ENCODE measurements around the gene TRIM15.

TRIM15 gene

DNA sequence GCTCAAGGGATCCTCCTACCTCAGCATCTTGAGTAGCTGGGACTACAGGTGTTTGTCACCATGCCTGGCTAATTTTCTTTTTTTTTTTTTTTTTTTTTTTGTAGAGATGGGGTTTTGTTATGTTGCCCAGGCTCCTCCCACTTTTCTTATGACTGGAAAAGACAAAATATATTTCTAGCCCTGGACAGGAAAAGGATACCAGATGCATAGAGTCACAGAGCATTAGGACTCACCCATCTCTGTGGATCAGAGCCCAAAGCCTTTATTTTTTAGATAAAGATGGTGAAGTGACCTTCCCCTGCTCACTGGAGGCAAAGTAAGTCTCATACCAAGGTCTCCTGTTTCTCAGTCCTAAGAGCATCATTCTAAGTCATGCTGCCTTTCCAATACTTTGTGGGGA lies 5.8 kb upstream of the TRIM15 start:
- TF ChIP-seq, protein P1, sequence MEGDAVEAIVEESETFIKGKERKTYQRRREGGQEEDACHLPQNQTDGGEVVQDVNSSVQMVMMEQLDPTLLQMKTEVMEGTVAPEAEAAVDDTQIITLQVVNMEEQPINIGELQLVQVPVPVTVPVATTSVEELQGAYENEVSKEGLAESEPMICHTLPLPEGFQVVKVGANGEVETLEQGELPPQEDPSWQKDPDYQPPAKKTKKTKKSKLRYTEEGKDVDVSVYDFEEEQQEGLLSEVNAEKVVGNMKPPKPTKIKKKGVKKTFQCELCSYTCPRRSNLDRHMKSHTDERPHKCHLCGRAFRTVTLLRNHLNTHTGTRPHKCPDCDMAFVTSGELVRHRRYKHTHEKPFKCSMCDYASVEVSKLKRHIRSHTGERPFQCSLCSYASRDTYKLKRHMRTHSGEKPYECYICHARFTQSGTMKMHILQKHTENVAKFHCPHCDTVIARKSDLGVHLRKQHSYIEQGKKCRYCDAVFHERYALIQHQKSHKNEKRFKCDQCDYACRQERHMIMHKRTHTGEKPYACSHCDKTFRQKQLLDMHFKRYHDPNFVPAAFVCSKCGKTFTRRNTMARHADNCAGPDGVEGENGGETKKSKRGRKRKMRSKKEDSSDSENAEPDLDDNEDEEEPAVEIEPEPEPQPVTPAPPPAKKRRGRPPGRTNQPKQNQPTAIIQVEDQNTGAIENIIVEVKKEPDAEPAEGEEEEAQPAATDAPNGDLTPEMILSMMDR (IDR thresholded peaks at IDR 0.05; ENCODE audit: insufficient read depth, low read depth, low read length, missing control alignments), result no peak
- no peak overlapping the region for H3K4me3 ChIP-seq (ENCODE audit: low read length)
- no peak for DNase-seq (ENCODE audit: low read depth)

DNA sequence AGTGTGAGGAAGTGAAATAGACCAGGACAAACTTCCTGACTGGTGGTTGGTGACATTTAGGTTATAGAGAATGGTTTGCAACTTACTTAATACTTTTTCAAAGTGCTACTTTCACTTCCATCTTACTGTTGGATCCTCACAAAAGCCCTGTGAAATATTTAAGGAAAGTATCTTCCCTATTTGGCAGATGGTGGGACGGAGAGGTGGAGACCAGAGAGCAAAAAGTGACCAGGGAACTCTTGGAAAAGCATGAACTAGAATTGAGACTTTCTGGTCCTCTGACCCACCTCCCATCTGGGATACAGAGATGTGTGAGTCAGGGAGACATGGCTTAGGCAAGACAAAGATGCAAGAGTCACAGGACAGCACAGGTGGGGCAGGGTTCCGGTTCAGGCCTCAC lies 5.3 kb upstream of the TRIM15 start:
- no peak for DNase-seq (ENCODE audit: low read depth)
- TF ChIP-seq, protein P1 (IDR thresholded peaks at IDR 0.05; ENCODE audit: insufficient read depth, low read depth, low read length, missing control alignments), result no peak
- H3K4me3 ChIP-seq (ENCODE audit: low read length), result no peak overlapping the region

DNA sequence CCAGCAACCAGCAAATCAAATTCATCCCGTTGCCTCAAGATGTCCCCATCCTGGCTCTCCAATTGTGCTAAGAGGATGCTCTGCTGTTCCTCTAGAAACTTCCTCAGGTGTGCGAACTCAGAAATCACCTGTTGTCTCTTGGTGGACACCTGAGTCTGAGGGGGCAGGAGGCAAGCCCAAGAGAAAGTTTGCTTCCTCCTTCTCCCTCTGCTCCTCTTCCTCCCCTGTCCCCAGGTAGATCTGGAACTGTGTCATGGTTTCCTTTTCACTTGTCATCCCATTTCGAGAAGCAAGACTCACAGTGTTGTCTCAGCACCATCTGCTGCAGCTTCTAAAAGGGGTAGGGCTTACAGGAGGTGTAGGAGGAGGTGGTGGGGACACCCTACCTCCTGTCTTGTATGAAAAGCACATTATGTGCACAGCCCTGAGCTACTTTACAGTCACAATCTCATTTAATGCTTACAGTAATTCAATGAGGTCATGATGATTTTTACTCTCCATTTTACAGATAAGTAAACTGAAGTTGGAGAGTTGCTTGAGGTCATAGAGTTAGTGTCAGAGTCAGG lies 4.8 kb upstream of the TRIM15 start:
- TF ChIP-seq, protein P1 (IDR thresholded peaks at IDR 0.05; ENCODE audit: insufficient read depth, low read depth, low read length, missing control alignments), result no peak
- no peak for DNase-seq (ENCODE audit: low read depth)
- no peak overlapping the region for H3K4me3 ChIP-seq (ENCODE audit: low read length)

DNA sequence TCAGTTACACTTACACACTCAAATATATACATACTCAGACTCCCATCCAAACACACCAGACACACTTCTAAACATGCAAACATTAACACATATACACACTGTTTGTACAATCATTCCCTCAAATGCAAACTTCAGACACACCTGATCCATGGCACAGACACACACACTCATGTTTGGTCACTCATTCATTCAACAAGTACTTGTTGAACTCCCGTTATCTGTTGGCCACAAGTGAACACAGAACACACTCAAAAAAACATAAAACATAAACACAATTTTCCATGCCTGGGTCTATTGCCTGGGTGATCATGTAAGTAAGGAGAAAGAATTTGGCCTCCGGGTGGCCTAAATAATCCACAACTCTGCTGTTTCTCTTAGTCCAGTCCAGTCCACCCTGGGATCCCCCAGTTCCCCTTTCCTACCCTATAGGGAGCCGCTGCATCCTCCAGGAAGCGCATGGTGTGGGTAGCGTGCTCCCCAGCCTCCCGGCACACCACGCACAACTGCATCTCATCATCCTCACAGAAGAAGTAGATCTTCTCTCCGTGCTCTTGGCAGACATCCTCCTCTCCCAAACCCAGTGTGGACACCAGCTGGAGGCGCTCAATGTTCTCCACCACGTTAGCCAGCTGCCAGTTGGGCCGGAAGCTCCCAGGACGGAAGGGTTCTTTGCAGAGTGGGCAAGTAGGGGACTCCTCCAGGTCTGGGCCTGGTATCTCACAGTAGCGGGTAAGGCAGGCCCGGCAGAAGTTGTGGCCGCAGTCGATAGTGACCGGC lies 3.1 kb upstream of the TRIM15 start:
- no peak for DNase-seq (ENCODE audit: low read depth)
- TF ChIP-seq, protein P1 (IDR thresholded peaks at IDR 0.05; ENCODE audit: insufficient read depth, low read depth, low read length, missing control alignments), result no peak
- no peak overlapping the region for H3K4me3 ChIP-seq (ENCODE audit: low read length)

DNA sequence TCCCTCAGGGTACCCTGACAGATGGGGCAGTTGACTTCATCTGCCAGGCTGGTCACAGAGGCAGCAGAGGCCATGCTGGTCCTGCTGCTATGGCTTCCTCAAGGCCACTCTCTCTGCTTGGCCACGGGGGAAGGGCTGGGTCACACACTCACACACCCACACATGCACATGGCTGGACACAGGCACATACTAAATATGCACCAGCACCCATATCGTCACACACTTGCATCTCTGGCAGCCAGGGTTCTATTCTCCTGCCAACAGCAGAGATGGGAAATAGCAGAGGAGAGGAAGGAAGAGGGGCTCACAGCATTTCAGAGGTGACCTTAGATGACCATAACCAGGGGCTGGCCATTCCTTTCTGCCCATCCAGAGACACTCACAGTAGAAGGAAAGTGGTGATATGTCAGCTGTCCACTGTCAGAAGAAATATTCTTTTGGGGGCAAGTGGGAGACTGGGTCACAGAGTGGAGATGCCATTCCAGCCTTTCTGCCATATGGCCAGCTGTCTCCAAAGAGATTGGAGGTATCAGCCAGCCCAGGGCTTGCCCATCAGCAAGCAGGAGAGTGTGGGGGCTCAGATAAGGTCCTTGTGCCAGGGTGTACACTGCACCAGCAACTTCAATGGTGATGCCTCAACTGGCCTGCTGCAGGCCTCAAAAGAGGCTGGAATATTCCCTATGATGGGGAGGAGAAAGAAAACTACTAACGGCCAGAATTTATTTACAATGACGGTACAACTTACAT lies 2.4 kb upstream of the TRIM15 start, which contains the start of gene TRIM10:
Gene TRIM10, minus strand, starts transcription at position 427 of the 747 bp plus-strand sequence. Its CDS starts 353 bp downstream, at position 74.
- DNase-seq (ENCODE audit: low read depth), result no peak
- TF ChIP-seq, protein P1 (IDR thresholded peaks at IDR 0.05; ENCODE audit: insufficient read depth, low read depth, low read length, missing control alignments), result no peak

DNA sequence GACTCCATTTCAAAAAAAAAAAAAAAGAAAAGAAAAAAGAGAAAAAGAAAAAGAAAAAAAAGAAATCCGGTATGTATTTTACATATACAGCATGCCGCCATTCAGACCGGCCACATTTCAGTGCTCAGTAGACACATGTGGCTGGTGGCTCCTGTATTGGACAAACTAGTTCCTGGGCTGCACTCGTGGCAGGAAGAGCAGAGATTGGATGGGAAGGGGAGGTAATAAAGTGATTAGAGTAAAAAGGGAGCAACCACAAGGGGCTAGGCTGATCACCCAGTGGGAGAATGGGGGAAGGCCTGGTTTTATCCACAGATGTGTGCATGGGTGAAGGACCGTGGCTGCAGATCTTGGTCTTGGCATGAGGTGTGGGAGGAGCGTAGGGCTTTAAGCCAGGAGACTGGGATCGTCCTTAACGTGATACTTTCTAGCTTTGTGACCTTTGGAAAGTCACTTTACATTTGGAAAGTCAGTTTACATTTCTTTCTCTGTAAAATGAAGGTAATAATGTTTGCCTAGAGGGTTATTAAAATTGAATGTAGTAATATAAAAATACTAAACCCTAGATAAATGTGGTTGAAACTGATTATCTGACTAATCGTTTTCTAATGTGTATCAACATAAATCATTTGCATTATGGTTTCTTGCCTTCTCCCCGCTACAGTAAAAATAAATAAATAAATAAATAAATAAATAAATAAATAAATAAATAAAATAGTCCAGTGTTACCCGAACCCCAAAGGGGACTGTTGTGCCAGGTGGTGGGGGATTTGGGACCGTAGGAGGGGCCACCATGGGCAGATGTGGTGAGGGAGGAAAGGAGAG lies 869 bp upstream of the TRIM15 start:
- DNase-seq (ENCODE audit: low read depth), result no peak
- no peak overlapping the region for H3K4me3 ChIP-seq (ENCODE audit: low read length)
- TF ChIP-seq, protein P1 (IDR thresholded peaks at IDR 0.05; ENCODE audit: insufficient read depth, low read depth, low read length, missing control alignments), result no peak

More for the DNA sequence above, 2.4 kb upstream of the TRIM15 start, which contains the start of gene TRIM10:
- no peak within 1 kb of the TSS for H3K4me3 ChIP-seq (ENCODE audit: low read length)
